HG03378 (cell line): ENCODE measurements around the gene NXF2B.
"Not testable (repeated sequence)": the region's sequence is repeated elsewhere in the genome, so short reads cannot be mapped to it uniquely, and the experiment has no call there.

Experiments
- ATAC-seq: cut with Tn5 transposase; IDR thresholded peaks from one replicate; pipeline ENCODE4 v1.9.1; 2021; ENCODE audit warnings: mild to moderate bottlenecking, moderate library complexity; ENCODE audit not compliant: unreplicated experiment

The NXF2B gene

GRCh38 chrX:102439908-102440307 is at the start of gene NXF2B:
TSS of gene NXF2B (minus strand) at chrX:102440008. CDS start at chrX:102380036, 59,972 bp downstream.
- ATAC-seq: not testable (repeated sequence)

GRCh38 chrX:102478765-102479164 is 39.0 kb upstream of the NXF2B start:
- ATAC-seq: not testable (repeated sequence)

- ATAC-seq: not testable (repeated sequence)
These were observed 32.0 kb upstream of the NXF2B start, which contains the start of gene TCP11X2 for GRCh38 chrX:102471762-102472220. TSS of gene TCP11X2 (minus strand) at chrX:102471812.

GRCh38 chrX:102470215-102470614 is 30.4 kb upstream of the NXF2B start:
- ATAC-seq: not testable (repeated sequence)

- not testable (repeated sequence) for ATAC-seq
These were observed 18.8 kb upstream of the NXF2B start for GRCh38 chrX:102458615-102459014.

GRCh38 chrX:102414493-102414892 is 25.3 kb downstream of the NXF2B start:
- not testable (repeated sequence) for ATAC-seq

- ATAC-seq: no peak
These were observed 93.9 kb downstream of the NXF2B start for GRCh38 chrX:102345916-102346315.

- no peak for ATAC-seq
These were observed 97.9 kb downstream of the NXF2B start for GRCh38 chrX:102341867-102342266.

- ATAC-seq: no peak
These were observed 100.2 kb downstream of the NXF2B start for GRCh38 chrX:102339312-102340298.

- ATAC-seq: no peak
These were observed 101.6 kb downstream of the NXF2B start for GRCh38 chrX:102338162-102338561.
